ENCODE results near the gene PHKA2.

PHKA2 gene

GRCh38 chrX:18875256-18875878, 108.5 kb downstream of the PHKA2 start:
- H3K36me3 ChIP-seq (ENCODE audit: control insufficient read depth in 1 of 2, insufficient read depth in 2 of 2, low read length in 2 of 2), result no peaks in the 10 kb centered on the region
- no peaks in the 10 kb centered on the region for H3K9me3 ChIP-seq (ENCODE audit: control insufficient read depth in 1 of 2, low read length in 2 of 2)
- no peaks in the 10 kb centered on the region for H3K27me3 ChIP-seq (ENCODE audit: low read depth, low read length)
- H3K27ac ChIP-seq (ENCODE audit: low read length), result no peak overlapping the region
- peaks cover 3 to 11% of the 10 kb centered on the region in 2 donors for H3K4me1 ChIP-seq (ENCODE audit: control insufficient read depth in 1 of 2, insufficient read depth in 2 of 2, low read length in 2 of 2)
- no peak overlapping the region for H3K4me3 ChIP-seq (ENCODE audit: low read depth in 1 of 2, low read length in 2 of 2)

- Histone ChIP-seq H3K27me3 (ENCODE audit: low read depth, low read length) (no peaks in the 10 kb centered on the region), H3K4me3 (ENCODE audit: low read depth in 1 of 2, low read length in 2 of 2) (no peak overlapping the region), H3K27ac (ENCODE audit: low read length) (no peak overlapping the region)
These were observed 109.2 kb downstream of the PHKA2 start for GRCh38 chrX:18874560-18875255.

DNA sequence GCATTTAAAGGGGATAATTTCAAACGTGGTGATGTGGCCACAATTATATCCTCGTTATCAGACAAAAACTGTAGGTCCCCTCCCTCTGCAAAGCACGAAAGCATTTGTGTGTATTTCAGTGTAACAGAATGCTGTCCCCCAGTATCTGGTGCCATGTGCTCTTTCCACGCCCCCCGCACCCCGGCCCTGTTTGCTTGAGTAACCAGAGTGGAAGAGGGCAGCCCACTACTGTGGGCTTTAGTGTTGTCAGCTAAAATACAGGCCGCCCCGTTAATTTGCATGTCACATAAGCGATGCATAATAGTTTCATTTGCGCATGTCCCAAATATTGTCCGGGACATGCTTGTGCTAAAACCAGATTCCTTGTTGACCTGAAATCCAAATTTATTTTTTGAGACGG, 110.1 kb downstream of the PHKA2 start:
- Histone ChIP-seq H3K4me3 (ENCODE audit: low read depth in 1 of 2, low read length in 2 of 2) (no peak overlapping the region), H3K9me3 (ENCODE audit: control insufficient read depth in 1 of 2, low read length in 2 of 2) (no peaks in the 10 kb centered on the region), H3K36me3 (ENCODE audit: control insufficient read depth in 1 of 2, insufficient read depth in 2 of 2, low read length in 2 of 2) (no peaks in the 10 kb centered on the region), H3K27me3 (ENCODE audit: low read depth, low read length) (no peaks in the 10 kb centered on the region), H3K4me1 (ENCODE audit: control insufficient read depth in 1 of 2, insufficient read depth in 2 of 2, low read length in 2 of 2) (peaks cover 3 to 11% of the 10 kb centered on the region in 2 donors), H3K27ac (ENCODE audit: low read length) (no peak overlapping the region)

More at GRCh38 chrX:18874560-18875255, 109.2 kb downstream of the PHKA2 start:
- Histone ChIP-seq H3K4me1 (ENCODE audit: control insufficient read depth in 1 of 2, insufficient read depth in 2 of 2, low read length in 2 of 2) (peaks cover 3 to 11% of the 10 kb centered on the region in 2 donors), H3K36me3 (ENCODE audit: control insufficient read depth in 1 of 2, insufficient read depth in 2 of 2, low read length in 2 of 2) (no peaks in the 10 kb centered on the region), H3K9me3 (ENCODE audit: control insufficient read depth in 1 of 2, low read length in 2 of 2) (no peaks in the 10 kb centered on the region)

- H3K4me1 ChIP-seq (ENCODE audit: control insufficient read depth in 1 of 2, insufficient read depth in 2 of 2, low read length in 2 of 2), result peaks cover 3 to 11% of the 10 kb centered on the region in 2 donors
- H3K4me3 ChIP-seq (ENCODE audit: low read depth in 1 of 2, low read length in 2 of 2), result no peak overlapping the region
- H3K27ac ChIP-seq (ENCODE audit: low read length), result no peak overlapping the region
- H3K36me3 ChIP-seq (ENCODE audit: control insufficient read depth in 1 of 2, insufficient read depth in 2 of 2, low read length in 2 of 2), result no peaks in the 10 kb centered on the region
- H3K9me3 ChIP-seq (ENCODE audit: control insufficient read depth in 1 of 2, low read length in 2 of 2), result no peaks in the 10 kb centered on the region
- no peaks in the 10 kb centered on the region for H3K27me3 ChIP-seq (ENCODE audit: low read depth, low read length)
These were observed 110.6 kb downstream of the PHKA2 start for GRCh38 chrX:18873189-18873791.

GRCh38 chrX:18872621-18873020, 111.3 kb downstream of the PHKA2 start:
- Histone ChIP-seq H3K4me3 (ENCODE audit: low read depth in 1 of 2, low read length in 2 of 2) (no peak overlapping the region), H3K27me3 (ENCODE audit: low read depth, low read length) (no peaks in the 10 kb centered on the region), H3K9me3 (ENCODE audit: control insufficient read depth in 1 of 2, low read length in 2 of 2) (no peaks in the 10 kb centered on the region), H3K36me3 (ENCODE audit: control insufficient read depth in 1 of 2, insufficient read depth in 2 of 2, low read length in 2 of 2) (no peaks in the 10 kb centered on the region), H3K27ac (ENCODE audit: low read length) (peak overlapping the region; percentile 39), H3K4me1 (ENCODE audit: control insufficient read depth in 1 of 2, insufficient read depth in 2 of 2, low read length in 2 of 2) (peaks cover 3 to 11% of the 10 kb centered on the region in 2 donors)

DNA sequence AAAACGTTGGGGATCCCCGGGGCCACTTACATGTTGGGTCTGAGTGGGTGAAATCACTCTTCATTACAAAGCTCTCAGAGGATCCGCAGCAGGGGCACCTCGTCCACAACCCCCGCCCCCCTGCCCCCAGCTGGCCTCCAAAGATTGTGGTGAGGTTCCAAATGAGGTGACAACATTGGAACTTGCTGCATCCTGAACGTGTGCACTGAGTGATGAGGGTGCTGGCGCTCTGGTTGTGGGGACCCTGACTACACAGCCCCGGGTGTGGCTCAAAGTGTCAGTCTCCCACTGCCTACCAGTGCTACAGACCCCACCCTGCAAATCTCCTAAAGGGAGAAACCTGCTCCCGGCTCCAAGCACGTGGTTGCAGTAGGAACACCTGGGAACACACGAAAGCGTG, 111.9 kb downstream of the PHKA2 start:
- no peak overlapping the region for H3K4me3 ChIP-seq (ENCODE audit: low read depth in 1 of 2, low read length in 2 of 2)
- no peaks in the 10 kb centered on the region for H3K27me3 ChIP-seq (ENCODE audit: low read depth, low read length)
- H3K36me3 ChIP-seq (ENCODE audit: control insufficient read depth in 1 of 2, insufficient read depth in 2 of 2, low read length in 2 of 2), result no peaks in the 10 kb centered on the region
- H3K9me3 ChIP-seq (ENCODE audit: control insufficient read depth in 1 of 2, low read length in 2 of 2), result no peaks in the 10 kb centered on the region
- H3K27ac ChIP-seq (ENCODE audit: low read length), result no peak overlapping the region
- peaks cover 3 to 11% of the 10 kb centered on the region in 2 donors for H3K4me1 ChIP-seq (ENCODE audit: control insufficient read depth in 1 of 2, insufficient read depth in 2 of 2, low read length in 2 of 2)

DNA sequence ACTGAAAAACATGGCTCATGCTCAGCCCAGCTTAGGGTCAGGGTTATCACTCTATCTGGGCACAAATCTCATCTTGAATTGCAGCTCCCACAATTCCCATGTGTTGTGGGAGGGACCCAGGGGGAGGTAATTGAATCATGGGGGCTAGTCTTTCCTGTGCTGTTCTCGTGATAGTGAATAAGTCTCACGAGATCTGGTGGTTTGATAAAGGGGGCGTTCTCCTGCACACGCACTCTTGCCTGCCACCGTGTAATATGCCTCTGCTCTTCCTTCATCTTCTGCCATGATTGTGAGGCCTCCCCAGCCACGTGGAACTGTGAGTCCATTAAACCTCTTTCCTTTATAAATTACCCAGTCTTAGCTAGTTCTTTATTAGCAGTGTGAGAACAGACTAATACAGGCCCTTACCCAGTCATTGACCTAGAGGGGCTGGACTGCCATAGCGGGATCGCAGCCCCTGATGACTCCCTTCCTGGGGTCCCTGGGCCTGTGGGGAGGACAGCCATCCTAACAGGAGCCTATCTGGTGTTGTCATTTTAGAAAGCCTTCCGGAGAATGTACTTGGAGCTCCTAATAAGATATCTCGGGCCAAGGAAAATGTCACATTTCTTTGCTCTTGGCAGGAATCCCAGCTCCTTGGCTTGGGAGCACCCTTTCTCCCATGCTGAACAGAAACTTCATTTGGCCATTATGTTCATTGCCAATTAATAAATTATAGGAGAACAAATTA, 112.6 kb downstream of the PHKA2 start:
- Histone ChIP-seq H3K27ac (ENCODE audit: low read length) (no peak overlapping the region), H3K9me3 (ENCODE audit: control insufficient read depth in 1 of 2, low read length in 2 of 2) (no peaks in the 10 kb centered on the region), H3K36me3 (ENCODE audit: control insufficient read depth in 1 of 2, insufficient read depth in 2 of 2, low read length in 2 of 2) (no peaks in the 10 kb centered on the region), H3K4me1 (ENCODE audit: control insufficient read depth in 1 of 2, insufficient read depth in 2 of 2, low read length in 2 of 2) (peaks cover 3 to 11% of the 10 kb centered on the region in 2 donors), H3K27me3 (ENCODE audit: low read depth, low read length) (no peaks in the 10 kb centered on the region), H3K4me3 (ENCODE audit: low read depth in 1 of 2, low read length in 2 of 2) (no peak overlapping the region)

GRCh38 chrX:18864390-18864920, 119.5 kb downstream of the PHKA2 start:
- Histone ChIP-seq H3K36me3 (ENCODE audit: control insufficient read depth in 1 of 2, insufficient read depth in 2 of 2, low read length in 2 of 2) (no peaks in the 10 kb centered on the region), H3K4me3 (ENCODE audit: low read depth in 1 of 2, low read length in 2 of 2) (no peak overlapping the region)

DNA sequence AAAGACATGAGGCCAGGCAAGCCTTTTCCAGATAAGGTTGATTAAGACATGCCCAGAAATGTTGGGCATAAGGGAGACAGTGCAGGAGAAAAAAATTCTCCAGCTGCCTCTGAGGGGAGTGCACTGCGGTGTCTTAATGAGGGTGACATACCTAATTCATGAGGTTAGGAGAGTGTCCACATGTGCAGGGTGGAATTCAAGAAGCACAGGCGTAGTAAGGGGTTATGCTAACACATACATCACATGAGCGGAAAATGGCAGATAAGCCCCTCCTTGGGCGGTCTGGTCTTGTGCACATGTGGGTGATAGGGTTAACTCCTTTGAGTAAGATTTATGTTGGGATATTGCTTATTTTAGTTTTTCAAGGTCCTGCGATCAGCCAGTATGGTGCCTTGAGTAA, 122.4 kb downstream of the PHKA2 start:
- H3K4me3 ChIP-seq (ENCODE audit: low read depth in 1 of 2, low read length in 2 of 2), result no peak overlapping the region
- H3K4me1 ChIP-seq (ENCODE audit: control insufficient read depth in 1 of 2, insufficient read depth in 2 of 2, low read length in 2 of 2), result no peaks in the 10 kb centered on the region
- no peak overlapping the region for H3K27ac ChIP-seq (ENCODE audit: low read length)
- no peaks in the 10 kb centered on the region for H3K36me3 ChIP-seq (ENCODE audit: control insufficient read depth in 1 of 2, insufficient read depth in 2 of 2, low read length in 2 of 2)
- no peaks in the 10 kb centered on the region for H3K9me3 ChIP-seq (ENCODE audit: control insufficient read depth in 1 of 2, low read length in 2 of 2)
- no peaks in the 10 kb centered on the region for H3K27me3 ChIP-seq (ENCODE audit: low read depth, low read length)

More at GRCh38 chrX:18864390-18864920, 119.5 kb downstream of the PHKA2 start:
- no peaks in the 10 kb centered on the region for H3K27me3 ChIP-seq (ENCODE audit: low read depth, low read length)
- no peaks in the 10 kb centered on the region for H3K9me3 ChIP-seq (ENCODE audit: control insufficient read depth in 1 of 2, low read length in 2 of 2)
- H3K4me1 ChIP-seq (ENCODE audit: control insufficient read depth in 1 of 2, insufficient read depth in 2 of 2, low read length in 2 of 2), result no peaks in the 10 kb centered on the region
- no peak overlapping the region for H3K27ac ChIP-seq (ENCODE audit: low read length)

GRCh38 chrX:18856645-18856997, 127.3 kb downstream of the PHKA2 start:
- Histone ChIP-seq H3K9me3 (ENCODE audit: control insufficient read depth in 1 of 2, low read length in 2 of 2) (no peaks in the 10 kb centered on the region), H3K4me3 (ENCODE audit: low read depth in 1 of 2, low read length in 2 of 2) (no peak overlapping the region), H3K4me1 (ENCODE audit: control insufficient read depth in 1 of 2, insufficient read depth in 2 of 2, low read length in 2 of 2) (no peaks in the 10 kb centered on the region), H3K27me3 (ENCODE audit: low read depth, low read length) (no peaks in the 10 kb centered on the region), H3K27ac (ENCODE audit: low read length) (no peak overlapping the region), H3K36me3 (ENCODE audit: control insufficient read depth in 1 of 2, insufficient read depth in 2 of 2, low read length in 2 of 2) (no peaks in the 10 kb centered on the region)

Data from muscle layer of duodenum (tissue), 2 donors.